ENCODE results near the gene GSAP. TPM values are rescaled to one million over a fixed set of nuclear protein-coding genes. Genes with fewer than 3 reads are reported as not detected.

Gene GSAP
- total RNA-seq, 4 donors from 2014 or later, result 14.3 to 25.5 (median 22.0) TPM

DNA sequence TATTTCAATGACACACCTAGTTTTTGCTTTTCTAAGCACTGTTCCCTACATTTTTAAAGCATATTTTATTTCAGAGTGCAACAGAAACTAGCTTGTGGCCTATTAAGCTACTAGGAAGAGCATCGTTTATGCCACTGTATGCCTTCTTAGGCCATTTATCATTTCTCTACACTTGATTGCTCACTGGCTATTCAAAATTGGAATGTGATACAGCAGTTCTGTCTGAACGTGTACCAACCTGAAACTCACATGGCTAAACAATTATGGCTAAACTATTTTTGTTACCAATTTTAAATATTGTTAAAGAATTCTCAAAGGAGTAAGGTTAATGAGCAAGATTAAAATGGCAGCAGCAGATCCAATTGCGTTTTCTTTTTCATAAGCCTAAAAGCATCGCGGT, 105.2 kb downstream of the GSAP start:
- TF ChIP-seq EP300 (IDR thresholded peaks at IDR 0.05) (no peak), POLR2A (IDR thresholded peaks at IDR 0.05) (no peak)
- TF ChIP-seq, protein P1, sequence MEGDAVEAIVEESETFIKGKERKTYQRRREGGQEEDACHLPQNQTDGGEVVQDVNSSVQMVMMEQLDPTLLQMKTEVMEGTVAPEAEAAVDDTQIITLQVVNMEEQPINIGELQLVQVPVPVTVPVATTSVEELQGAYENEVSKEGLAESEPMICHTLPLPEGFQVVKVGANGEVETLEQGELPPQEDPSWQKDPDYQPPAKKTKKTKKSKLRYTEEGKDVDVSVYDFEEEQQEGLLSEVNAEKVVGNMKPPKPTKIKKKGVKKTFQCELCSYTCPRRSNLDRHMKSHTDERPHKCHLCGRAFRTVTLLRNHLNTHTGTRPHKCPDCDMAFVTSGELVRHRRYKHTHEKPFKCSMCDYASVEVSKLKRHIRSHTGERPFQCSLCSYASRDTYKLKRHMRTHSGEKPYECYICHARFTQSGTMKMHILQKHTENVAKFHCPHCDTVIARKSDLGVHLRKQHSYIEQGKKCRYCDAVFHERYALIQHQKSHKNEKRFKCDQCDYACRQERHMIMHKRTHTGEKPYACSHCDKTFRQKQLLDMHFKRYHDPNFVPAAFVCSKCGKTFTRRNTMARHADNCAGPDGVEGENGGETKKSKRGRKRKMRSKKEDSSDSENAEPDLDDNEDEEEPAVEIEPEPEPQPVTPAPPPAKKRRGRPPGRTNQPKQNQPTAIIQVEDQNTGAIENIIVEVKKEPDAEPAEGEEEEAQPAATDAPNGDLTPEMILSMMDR (IDR thresholded peaks at IDR 0.05), result no peak
- peak overlapping the region in 1 of 4 donors; percentile 5 for H3K27ac ChIP-seq
- DNase-seq (ENCODE audit: low spot score in 2 of 2), result no peak
- H3K4me3 ChIP-seq, result no peak overlapping the region
- peaks cover 0 to 27% (median 0%) of the 10 kb centered on the region in 3 donors for H3K36me3 ChIP-seq
- H3K9me3 ChIP-seq, result no peaks in the 10 kb centered on the region
- WGBS, 2 donors, result 84 to 85% methylated on average over 5 of the region's 5 CpGs
- H3K27me3 ChIP-seq, result no peaks in the 10 kb centered on the region
- peaks cover 0 to 66% (median 3%) of the 10 kb centered on the region in 4 donors for H3K4me1 ChIP-seq

DNA sequence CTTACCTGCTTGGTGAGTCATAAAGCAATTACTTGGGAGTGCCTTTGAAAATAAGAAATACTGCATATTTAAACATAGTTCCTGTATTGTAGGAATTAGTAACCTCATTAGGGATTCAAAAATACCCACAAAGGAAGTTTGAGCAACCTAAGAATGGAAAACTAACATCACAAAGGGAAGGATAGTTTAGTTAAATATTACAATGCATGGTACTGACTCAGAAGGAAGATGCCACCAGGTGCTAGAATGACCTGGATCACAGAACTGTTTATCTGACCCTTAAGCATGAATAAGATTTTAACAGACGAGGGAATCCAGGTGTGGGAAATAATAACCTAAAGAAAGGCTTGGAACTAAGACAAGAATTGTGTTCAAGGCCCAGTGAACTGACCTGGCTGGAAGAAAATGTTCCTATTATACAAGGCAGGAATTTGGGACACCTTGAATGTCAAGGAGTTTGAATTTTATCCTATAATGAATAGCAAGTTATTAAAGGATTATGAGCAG, 106.4 kb downstream of the GSAP start:
- Histone ChIP-seq H3K9me3 (no peaks in the 10 kb centered on the region), H3K36me3 (peaks cover 0 to 28% (median 0%) of the 10 kb centered on the region in 3 donors), H3K27ac (peak overlapping the region in 2 of 4 donors; percentile 20 to 25), H3K27me3 (no peaks in the 10 kb centered on the region), H3K4me3 (no peak overlapping the region), H3K4me1 (peaks cover 0 to 60% (median 3%) of the 10 kb centered on the region in 4 donors)
- 66 to 77% methylated on average over 1 of the region's 1 CpG for WGBS, 2 donors
- DNase-seq (ENCODE audit: low spot score in 2 of 2), result no peak
- TF ChIP-seq, protein P1 (IDR thresholded peaks at IDR 0.05), result no peak
- no peak for TF ChIP-seq POLR2A (IDR thresholded peaks at IDR 0.05)
- no peak for TF ChIP-seq EP300 (IDR thresholded peaks at IDR 0.05)

GRCh38 chr7:77308792-77309191, 107.4 kb downstream of the GSAP start:
- Histone ChIP-seq H3K27me3 (no peaks in the 10 kb centered on the region), H3K4me1 (peaks cover 0 to 50% (median 3%) of the 10 kb centered on the region in 4 donors), H3K4me3 (no peak overlapping the region), H3K9me3 (no peaks in the 10 kb centered on the region), H3K27ac (peak overlapping the region in 1 of 4 donors; percentile 25), H3K36me3 (peaks cover 0 to 26% (median 0%) of the 10 kb centered on the region in 3 donors)
- 75 to 78% methylated on average over 3 to 4 of the region's 4 CpGs for WGBS, 2 donors
- TF ChIP-seq EP300 (IDR thresholded peaks at IDR 0.05), result no peak
- TF ChIP-seq POLR2A (IDR thresholded peaks at IDR 0.05), result no peak
- TF ChIP-seq, protein P1 (IDR thresholded peaks at IDR 0.05), result no peak
- no peak for DNase-seq (ENCODE audit: low spot score in 2 of 2)

GRCh38 chr7:77306231-77307067, 109.7 kb downstream of the GSAP start:
- H3K36me3 ChIP-seq, result peaks cover 0 to 19% (median 0%) of the 10 kb centered on the region in 3 donors
- no peaks in the 10 kb centered on the region for H3K27me3 ChIP-seq
- no peak overlapping the region for H3K27ac ChIP-seq
- TF ChIP-seq, protein P1 (IDR thresholded peaks at IDR 0.05), result no peak
- TF ChIP-seq POLR2A (IDR thresholded peaks at IDR 0.05) (no peak), EP300 (IDR thresholded peaks at IDR 0.05) (no peak)
- no peak for DNase-seq (ENCODE audit: low spot score in 2 of 2)
- 63 to 69% methylated on average over 15 to 16 of the region's 17 CpGs for WGBS, 2 donors
- no peaks in the 10 kb centered on the region for H3K9me3 ChIP-seq
- no peak overlapping the region for H3K4me3 ChIP-seq
- peaks cover 0 to 35% (median 0%) of the 10 kb centered on the region in 4 donors for H3K4me1 ChIP-seq

GRCh38 chr7:77295549-77295948, 120.6 kb downstream of the GSAP start:
- Histone ChIP-seq H3K9me3 (peaks cover 0 to 15% (median 0%) of the 10 kb centered on the region in 4 donors), H3K4me1 (no peaks in the 10 kb centered on the region), H3K27ac (no peak overlapping the region), H3K27me3 (no peaks in the 10 kb centered on the region), H3K36me3 (peaks cover 0 to 57% (median 4%) of the 10 kb centered on the region in 3 donors), H3K4me3 (no peak overlapping the region)
- TF ChIP-seq EP300 (IDR thresholded peaks at IDR 0.05) (no peak), POLR2A (IDR thresholded peaks at IDR 0.05) (no peak)
- TF ChIP-seq, protein P1 (IDR thresholded peaks at IDR 0.05), result no peak
- 95 to 99% methylated on average over 2 of the region's 2 CpGs for WGBS, 2 donors
- no peak for DNase-seq (ENCODE audit: low spot score in 2 of 2)
